ENCODE data around the gene RAMAC.
"Not testable (repeated sequence)": the region's sequence is repeated elsewhere in the genome, so short reads cannot be mapped to it uniquely, and the experiment has no call there.

RAMAC gene

GRCh38 chr15:82985688-82986441 is at the start of gene RAMAC:
TSS of gene RAMAC (plus strand) at chr15:82986210. CDS start at chr15:82989019, 2,809 bp downstream.
- peak; percentile 90 to 92 for DNase-seq (ENCODE audit: low read depth in 2 of 2)

GRCh38 chr15:82936966-82937711 is 48.9 kb upstream of the RAMAC start:
- no peak for DNase-seq (ENCODE audit: low read depth in 2 of 2)

GRCh38 chr15:82937712-82938058 is 48.3 kb upstream of the RAMAC start:
- DNase-seq (ENCODE audit: low read depth in 2 of 2), result no peak

- DNase-seq (ENCODE audit: low read depth in 2 of 2), result not testable (repeated sequence)
Observed at GRCh38 chr15:82939678-82940077, 46.3 kb upstream of the RAMAC start.

- no peak for DNase-seq (ENCODE audit: low read depth in 2 of 2)
Observed at GRCh38 chr15:82942691-82943090, 43.3 kb upstream of the RAMAC start.

- no peak for DNase-seq (ENCODE audit: low read depth in 2 of 2)
Observed at GRCh38 chr15:82943176-82943575, 42.8 kb upstream of the RAMAC start.

GRCh38 chr15:82944056-82944455 is 42.0 kb upstream of the RAMAC start:
- no peak for DNase-seq (ENCODE audit: low read depth in 2 of 2)

GRCh38 chr15:82944821-82945220 is 41.2 kb upstream of the RAMAC start:
- DNase-seq (ENCODE audit: low read depth in 2 of 2), result no peak

GRCh38 chr15:82945326-82945725 is 40.7 kb upstream of the RAMAC start:
- no peak for DNase-seq (ENCODE audit: low read depth in 2 of 2)

- DNase-seq (ENCODE audit: low read depth in 2 of 2), result no peak
Observed at GRCh38 chr15:82946155-82946701, 39.8 kb upstream of the RAMAC start.

GRCh38 chr15:82950295-82950694 is 35.7 kb upstream of the RAMAC start:
- no peak for DNase-seq (ENCODE audit: low read depth in 2 of 2)

GRCh38 chr15:82950746-82951370 is 35.2 kb upstream of the RAMAC start:
- DNase-seq (ENCODE audit: low read depth in 2 of 2), result no peak

- DNase-seq (ENCODE audit: low read depth in 2 of 2), result no peak
Observed at GRCh38 chr15:82951472-82952157, 34.4 kb upstream of the RAMAC start.

- no peak for DNase-seq (ENCODE audit: low read depth in 2 of 2)
Observed at GRCh38 chr15:82952158-82953081, 33.6 kb upstream of the RAMAC start, which contains the start of gene HOMER2. TSS of gene HOMER2 (minus strand) at chr15:82952720. CDS start at chr15:82952535, 185 bp downstream.

GRCh38 chr15:82958638-82959037 is 27.4 kb upstream of the RAMAC start:
- DNase-seq (ENCODE audit: low read depth in 2 of 2), result no peak

GRCh38 chr15:82959423-82959822 is 26.6 kb upstream of the RAMAC start:
- DNase-seq (ENCODE audit: low read depth in 2 of 2), result no peak

- no peak for DNase-seq (ENCODE audit: low read depth in 2 of 2)
Observed at GRCh38 chr15:82960766-82961165, 25.2 kb upstream of the RAMAC start.

GRCh38 chr15:82963471-82964341 is 22.3 kb upstream of the RAMAC start:
- no peak for DNase-seq (ENCODE audit: low read depth in 2 of 2)

- DNase-seq (ENCODE audit: low read depth in 2 of 2), result no peak
Observed at GRCh38 chr15:82964890-82965289, 21.1 kb upstream of the RAMAC start.

- DNase-seq (ENCODE audit: low read depth in 2 of 2), result no peak
Observed at GRCh38 chr15:82966671-82967071, 19.3 kb upstream of the RAMAC start.

Measured in fibroblast of skin of left quadriceps (primary cell).